IMR-90 (cell line): ENCODE results near the gene LILRB1. TPM values are rescaled to one million over a fixed set of nuclear protein-coding genes. Genes with fewer than 3 reads are reported as not detected.

Source experiments
- ATAC-seq: fragments of 200-7000 bp; cut with Tn5 transposase; 2 replicates; pipeline ENCODE4 v1.9.1; 2020; ENCODE audit warnings: low read depth, mild to moderate bottlenecking, moderate library complexity
- BruUV-seq: library from RNA; stranded (reverse); fragments of 400-500 nt; replicated peaks from 2 replicates; lab custom pipeline; 2021; lab: Mats Ljungman, UMichigan
- CTCF ChIA-PET: fragments of 300-600 bp; formaldehyde crosslinking; extraction: SDS; loops from one replicate; lab custom pipeline; 2021; ENCODE audit warnings: antibody characterized with exemption; lab: Yijun Ruan, JAX
- POLR2A ChIA-PET: fragments of 300-600 bp; sonication (Branson Sonifier 250); formaldehyde crosslinking; loops from one replicate; lab custom pipeline; 2022; ENCODE audit warnings: antibody characterized with exemption; ENCODE audit not compliant: unreplicated experiment; lab: Charles Lee
- DNase-seq: peaks from one replicate; pipeline ENCODE4 v3.0.0; 2013
- H2AFZ ChIP-seq: replicated peaks from 2 replicates; pipeline ENCODE3; 2013; ENCODE audit warnings: low read length, mild to moderate bottlenecking; ENCODE audit not compliant: poor library complexity
- H2AK5ac ChIP-seq: 2 replicates; pipeline ENCODE4 v1.6.1; 2013; ENCODE audit warnings: low read depth, low read length, inconsistent platforms
- H2AK9ac ChIP-seq: replicated peaks from 2 replicates; pipeline ENCODE3; 2013; ENCODE audit warnings: mild to moderate bottlenecking, low read depth, low read length, moderate library complexity; ENCODE audit not compliant: poor library complexity
- H2BK120ac ChIP-seq: 2 replicates; pipeline ENCODE4 v1.6.1; 2013; ENCODE audit warnings: low read depth, low read length, inconsistent platforms
- H2BK15ac ChIP-seq: 3 replicates; pipeline ENCODE4 v1.6.1; 2013; ENCODE audit warnings: low read depth, low read length, inconsistent platforms
- H2BK20ac ChIP-seq: 2 replicates; pipeline ENCODE4 v1.6.1; 2013; ENCODE audit warnings: low read depth, mild to moderate bottlenecking, inconsistent platforms, low read length, moderate library complexity
- H2BK5ac ChIP-seq: 2 replicates; pipeline ENCODE4 v1.6.1; 2013; ENCODE audit warnings: mild to moderate bottlenecking, low read depth, low read length, inconsistent platforms; ENCODE audit not compliant: poor library complexity, severe bottlenecking
- H3K14ac ChIP-seq: replicated peaks from 2 replicates; pipeline ENCODE4 v1.6.1; 2013; ENCODE audit warnings: low read depth, low read length, inconsistent platforms
- H3K18ac ChIP-seq: 2 replicates; pipeline ENCODE4 v1.6.1; 2013; ENCODE audit warnings: low read depth, low read length, control low read depth
- H3K23ac ChIP-seq: 2 replicates; pipeline ENCODE4 v1.6.1; 2013; ENCODE audit warnings: low read depth, low read length, inconsistent platforms
- H3K27ac ChIP-seq: 2 replicates; pipeline ENCODE4 v1.5.1; 2013; ENCODE audit warnings: mild to moderate bottlenecking, control low read depth, low read length; ENCODE audit not compliant: insufficient read depth
- H3K27me3 ChIP-seq: 2 replicates; pipeline ENCODE4 v1.6.1; 2013; ENCODE audit warnings: low read length; ENCODE audit not compliant: control insufficient read depth, insufficient read depth
- H3K36me3 ChIP-seq: 2 replicates; pipeline ENCODE4 v1.6.1; 2013; ENCODE audit warnings: low read length, mixed read lengths; ENCODE audit not compliant: control insufficient read depth, insufficient read depth
- H3K4ac ChIP-seq: 2 replicates; pipeline ENCODE4 v1.6.1; 2013; ENCODE audit warnings: low read depth, low read length, inconsistent platforms
- H3K4me1 ChIP-seq: 2 replicates; pipeline ENCODE4 v1.6.1; 2013; ENCODE audit warnings: low read length, mixed read lengths; ENCODE audit not compliant: control insufficient read depth, insufficient read depth
- H3K4me2 ChIP-seq: 2 replicates; pipeline ENCODE4 v1.6.1; 2013; ENCODE audit warnings: low read depth, mild to moderate bottlenecking, control low read depth, low read length, moderate library complexity
- H3K4me3 ChIP-seq: 2 replicates; pipeline ENCODE4 v1.5.1; 2013; ENCODE audit warnings: low read depth, mild to moderate bottlenecking, control low read depth, low read length, moderate library complexity; ENCODE audit not compliant: insufficient read depth
- H3K56ac ChIP-seq: 2 replicates; pipeline ENCODE4 v1.6.1; 2013; ENCODE audit warnings: low read length, inconsistent platforms; ENCODE audit not compliant: insufficient read depth; ENCODE audit errors: extremely low read depth
- H3K79me1 ChIP-seq, 2 experiments: 2 replicates each; pipeline ENCODE4 v1.6.1; 2013; ENCODE audit warnings: low read length in 2 of 2, inconsistent platforms in 1 of 2, low read depth in 1 of 2
- H3K9ac ChIP-seq: 2 replicates; pipeline ENCODE4 v1.6.1; 2013; ENCODE audit warnings: low read depth, low read length, control low read depth
- H3K9me1 ChIP-seq: 2 replicates; pipeline ENCODE4 v1.6.1; 2013; ENCODE audit warnings: low read length, inconsistent platforms; ENCODE audit not compliant: insufficient read depth
- H3K9me3 ChIP-seq: 2 replicates; pipeline ENCODE4 v1.6.1; 2013; ENCODE audit warnings: low read length; ENCODE audit not compliant: control insufficient read depth, insufficient read depth
- H4K20me1 ChIP-seq: 2 replicates; pipeline ENCODE4 v1.6.1; 2013; ENCODE audit warnings: low read length, inconsistent platforms; ENCODE audit not compliant: insufficient read depth
- H4K5ac ChIP-seq: 2 replicates; pipeline ENCODE4 v1.6.1; 2013; ENCODE audit warnings: mild to moderate bottlenecking, low read depth, low read length, control low read depth
- H4K8ac ChIP-seq, 2 experiments: 2 replicates each; pipeline ENCODE4 v1.6.1; 2013; ENCODE audit warnings: low read depth in 2 of 2, low read length in 2 of 2, control low read depth in 1 of 2, inconsistent platforms in 1 of 2
- H4K91ac ChIP-seq: 2 replicates; pipeline ENCODE4 v1.6.1; 2013; ENCODE audit warnings: low read depth, low read length, inconsistent platforms; ENCODE audit not compliant: insufficient read depth
- BHLHE40 ChIP-seq: fragments of 150-350 bp; IDR thresholded peaks from 2 replicates; pipeline ENCODE4 v1.6.1; 2016; ENCODE audit warnings: mild to moderate bottlenecking, low read depth, low read length
- CEBPB ChIP-seq: IDR thresholded peaks from 2 replicates; pipeline ENCODE4 v1.6.1; 2012; ENCODE audit warnings: low read depth, low read length, improper control_type of control experiment
- CHD1 ChIP-seq: IDR thresholded peaks from 2 replicates; pipeline ENCODE4 v1.6.1; 2012; ENCODE audit warnings: low read depth, low read length, improper control_type of control experiment
- FOS ChIP-seq: fragments of 150-350 bp; IDR thresholded peaks from 2 replicates; pipeline ENCODE4 v1.6.1; 2016; ENCODE audit warnings: low read depth, low read length
- MAFK ChIP-seq: IDR thresholded peaks from 2 replicates; pipeline ENCODE4 v1.6.1; 2012; ENCODE audit warnings: low read depth, low read length, improper control_type of control experiment
- MAZ ChIP-seq: IDR thresholded peaks from 2 replicates; pipeline ENCODE4 v1.6.1; 2012; ENCODE audit warnings: low read depth, mild to moderate bottlenecking, low read length, improper control_type of control experiment, moderate library complexity, borderline replicate concordance
- MXI1 ChIP-seq: IDR thresholded peaks from 2 replicates; pipeline ENCODE4 v1.6.1; 2012; ENCODE audit warnings: low read depth, mild to moderate bottlenecking, low read length, moderate library complexity, borderline replicate concordance
- NFE2L2 ChIP-seq: fragments of 150-350 bp; IDR thresholded peaks from 2 replicates; pipeline ENCODE4 v1.6.1; 2016; ENCODE audit warnings: low read depth, mild to moderate bottlenecking, low read length
- POLR2A ChIP-seq: IDR thresholded peaks from 2 replicates; pipeline ENCODE4 v1.6.1; 2012; ENCODE audit warnings: mild to moderate bottlenecking, low read depth, low read length
- RAD21 ChIP-seq: IDR thresholded peaks from 2 replicates; pipeline ENCODE4 v1.6.1; 2012; ENCODE audit warnings: low read length, improper control_type of control experiment
- RCOR1 ChIP-seq: IDR thresholded peaks from 2 replicates; pipeline ENCODE4 v1.6.1; 2012; ENCODE audit warnings: mild to moderate bottlenecking, low read length, improper control_type of control experiment; ENCODE audit not compliant: insufficient replicate concordance
- RFX5 ChIP-seq: IDR thresholded peaks from 2 replicates; pipeline ENCODE4 v1.8.0; 2012; ENCODE audit warnings: low read depth, mild to moderate bottlenecking, low read length, moderate library complexity
- SMC3 ChIP-seq: fragments of 150-350 bp; IDR thresholded peaks from 2 replicates; pipeline ENCODE4 v1.6.1; 2016; ENCODE audit warnings: low read depth, mild to moderate bottlenecking, antibody characterized with exemption, low read length, moderate library complexity
- WGBS, 2 experiments: methylation state at CpG; one replicate each; pipeline versions ENCODE4 v1.1.5 to v1.1.7; 2013; ENCODE audit warnings: missing lambda C conversion rate in 2 of 2; ENCODE audit not compliant: insufficient read length in 1 of 2; ENCODE audit errors: extremely low coverage in 2 of 2; 5-methylcytosine and 5-hydroxymethylcytosine counted together
- dilution Hi-C: fragments of 300-500 bp; cut with HindIII; formaldehyde crosslinking; loops from one replicate; pipeline ENCODE4 v1.14.3; 2018; ENCODE audit warnings: low sequenced_read_pairs; ENCODE audit not compliant: unreplicated experiment
- in situ Hi-C: fragments of 300-500 bp; cut with MboI; formaldehyde crosslinking; loops from 3 replicates; pipeline ENCODE4 v1.14.3; 2019; ENCODE audit warnings: low sequenced_read_pairs, inconsistent platforms, mixed read lengths
- intact Hi-C: fragments of 100-400 bp; cut with micrococcal nuclease; formaldehyde crosslinking; loops from 2 replicates; pipeline ENCODE4 v1.10.0; 2022
- polyA plus RNA-seq, 3 experiments: library from polyadenylated mRNA; depleted of rRNA; stranded (reverse); fragments of >200 nt; gene quantifications; 2 replicates each; pipeline ENCODE4 v1.2.3, GENCODE V29; 2012; ENCODE audit warnings: low replicate concordance in 1 of 3
- total RNA-seq: library from RNA; depleted of rRNA; stranded (reverse); fragments of >200 nt; gene quantifications from 2 replicates; pipeline ENCODE4 v1.2.3, GENCODE V29; 2012
- TF ChIP-seq, protein P1 (sequence below): fragments of 150-350 bp; IDR thresholded peaks from 2 replicates; pipeline ENCODE4 v1.6.1; 2017; ENCODE audit warnings: mild to moderate bottlenecking, antibody characterized with exemption, low read length, low read depth
- TF ChIP-seq, protein P2 (sequence below): fragments of 150-350 bp; IDR thresholded peaks from 2 replicates; pipeline ENCODE4 v1.6.1; 2016; ENCODE audit warnings: low read depth, mild to moderate bottlenecking, low read length, moderate library complexity, borderline replicate concordance

LILRB1 gene
- total and polyA plus RNA-seq, 2 of the 4 experiments (the other 2 are of a cell fraction) = not detected

DNA sequence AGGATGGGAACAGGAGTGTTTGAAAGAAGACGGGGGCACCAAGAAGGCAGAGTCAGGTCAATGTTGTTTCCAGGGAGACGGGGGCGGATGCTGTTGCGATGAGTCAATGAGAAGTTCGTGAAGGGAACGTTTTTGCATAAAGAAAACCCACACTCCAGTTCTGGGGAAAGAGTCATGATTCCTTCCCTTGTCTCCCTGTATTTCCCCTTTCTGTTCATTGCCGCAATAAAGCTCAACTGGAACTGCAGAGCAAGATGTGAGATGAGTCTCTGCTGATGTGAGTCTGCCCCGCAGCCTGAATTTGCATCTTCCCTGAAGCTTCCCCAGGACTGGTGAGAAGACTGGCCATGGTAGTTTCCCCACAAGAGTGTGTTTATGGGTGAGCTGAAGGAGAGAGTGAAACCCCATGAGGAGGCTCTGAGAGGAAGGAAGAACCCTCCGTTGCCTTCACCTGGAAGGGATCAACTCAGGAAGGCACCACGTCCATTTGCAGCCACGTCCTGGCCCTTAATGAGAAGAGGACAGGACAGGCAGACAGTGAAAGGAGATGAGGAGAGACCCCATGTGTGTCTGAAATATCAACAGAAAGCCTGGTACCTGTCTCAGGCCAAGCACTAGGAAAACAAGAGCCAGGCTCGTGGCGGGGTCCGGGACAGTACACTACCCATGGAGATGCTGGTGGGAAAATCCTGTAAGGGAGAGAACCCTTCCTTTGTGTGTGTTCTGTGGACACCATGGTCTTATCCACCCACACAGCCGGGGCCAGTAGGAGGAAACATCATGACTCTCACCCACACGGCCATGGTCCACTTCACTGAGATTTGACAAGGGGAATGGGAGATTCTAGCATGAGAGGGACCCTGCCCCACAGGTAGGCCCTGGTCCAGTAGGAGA is 23.1 kb upstream of the LILRB1 start:
- H3K79me1 ChIP-seq = no peaks in the 10 kb centered on the region
- H3K23ac ChIP-seq = no peak overlapping the region
- intact Hi-C loops (no loop called here), dilution Hi-C loops (no loop called here), in situ Hi-C loops (no loop called here)
- no peaks in the 10 kb centered on the region for H3K4me1 ChIP-seq
- H3K9me3 ChIP-seq = peaks cover 32% of the 10 kb centered on the region
- H3K27ac ChIP-seq = no peak overlapping the region
- no peak overlapping the region for H3K14ac ChIP-seq
- H3K27me3 ChIP-seq = no peaks in the 10 kb centered on the region
- no peak overlapping the region for H2AFZ ChIP-seq
- DNase-seq (no peak), ATAC-seq (no peak)
- H3K9ac ChIP-seq = no peak overlapping the region
- no peak overlapping the region for H4K8ac ChIP-seq
- no TSS peak for BruUV-seq
- no peak overlapping the region for H2AK9ac ChIP-seq
- H3K18ac ChIP-seq = no peak overlapping the region
- H2AK5ac ChIP-seq = no peak overlapping the region
- no peak overlapping the region for H2BK120ac ChIP-seq
- no peak overlapping the region for H4K5ac ChIP-seq
- H2BK5ac ChIP-seq = no peak overlapping the region
- no peak overlapping the region for H3K4ac ChIP-seq
- ChIA-PET POLR2A (no interaction called here), CTCF (no interaction called here)
- H2BK15ac ChIP-seq = no peak overlapping the region
- no peak overlapping the region for H2BK20ac ChIP-seq
- H4K91ac ChIP-seq = no peak overlapping the region
- H3K4me3 ChIP-seq = no peak overlapping the region
- no peaks in the 10 kb centered on the region for H4K20me1 ChIP-seq
- 61% methylated on average over 5 of the region's 16 CpGs; no CpG with 5 or more reads in 1 of the 2 experiments for WGBS, 2 experiments
- no peak overlapping the region for H3K4me2 ChIP-seq
- no peaks in the 10 kb centered on the region for H3K36me3 ChIP-seq
- no peaks in the 10 kb centered on the region for H3K9me1 ChIP-seq
- H3K56ac ChIP-seq = no peak overlapping the region
- TF ChIP-seq CEBPB (no peak), NFE2L2 (no peak), MXI1 (no peak), MAZ (no peak), FOS (no peak), SMC3 (no peak), RCOR1 (no peak), MAFK (no peak), CHD1 (no peak), POLR2A (no peak), RAD21 (no peak), RFX5 (no peak), BHLHE40 (no peak)
- TF ChIP-seq, protein P1, sequence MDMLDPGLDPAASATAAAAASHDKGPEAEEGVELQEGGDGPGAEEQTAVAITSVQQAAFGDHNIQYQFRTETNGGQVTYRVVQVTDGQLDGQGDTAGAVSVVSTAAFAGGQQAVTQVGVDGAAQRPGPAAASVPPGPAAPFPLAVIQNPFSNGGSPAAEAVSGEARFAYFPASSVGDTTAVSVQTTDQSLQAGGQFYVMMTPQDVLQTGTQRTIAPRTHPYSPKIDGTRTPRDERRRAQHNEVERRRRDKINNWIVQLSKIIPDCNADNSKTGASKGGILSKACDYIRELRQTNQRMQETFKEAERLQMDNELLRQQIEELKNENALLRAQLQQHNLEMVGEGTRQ = no peak
- TF ChIP-seq, protein P2, sequence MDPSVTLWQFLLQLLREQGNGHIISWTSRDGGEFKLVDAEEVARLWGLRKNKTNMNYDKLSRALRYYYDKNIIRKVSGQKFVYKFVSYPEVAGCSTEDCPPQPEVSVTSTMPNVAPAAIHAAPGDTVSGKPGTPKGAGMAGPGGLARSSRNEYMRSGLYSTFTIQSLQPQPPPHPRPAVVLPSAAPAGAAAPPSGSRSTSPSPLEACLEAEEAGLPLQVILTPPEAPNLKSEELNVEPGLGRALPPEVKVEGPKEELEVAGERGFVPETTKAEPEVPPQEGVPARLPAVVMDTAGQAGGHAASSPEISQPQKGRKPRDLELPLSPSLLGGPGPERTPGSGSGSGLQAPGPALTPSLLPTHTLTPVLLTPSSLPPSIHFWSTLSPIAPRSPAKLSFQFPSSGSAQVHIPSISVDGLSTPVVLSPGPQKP = no peak
